GM18505 (cell line): ENCODE measurements around the gene DIAPH1.

Experiments
- ATAC-seq: cut with Tn5 transposase; IDR thresholded peaks from one replicate; pipeline ENCODE4 v1.9.1; 2021; ENCODE audit not compliant: unreplicated experiment
- POLR2A ChIP-seq: IDR thresholded peaks from 4 replicates; pipeline ENCODE4 v1.6.1; 2011; ENCODE audit warnings: borderline replicate concordance; ENCODE audit not compliant: insufficient read depth, insufficient read length; ENCODE audit errors: extremely low read depth

DIAPH1 gene

DNA sequence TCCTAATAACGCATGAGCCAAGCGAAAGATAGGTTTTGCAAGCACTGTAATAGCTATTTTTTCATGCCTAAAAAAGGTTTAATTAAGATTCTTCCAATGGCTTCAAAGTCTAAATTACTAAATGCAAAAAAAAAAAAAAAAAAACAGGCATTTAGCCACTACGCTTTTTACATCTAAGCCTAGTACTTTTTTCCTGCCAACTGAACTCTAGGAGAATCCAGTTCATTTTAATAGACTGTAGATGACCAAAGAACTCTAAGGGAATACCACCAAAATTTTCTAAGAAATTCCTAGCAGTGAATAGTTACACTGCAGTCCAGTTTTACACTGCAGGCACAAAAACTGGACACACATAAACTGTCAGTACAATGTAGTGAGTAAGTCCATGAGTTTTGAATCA, 9.8 kb downstream of the DIAPH1 start:
- ATAC-seq = no peak
- no peak for TF ChIP-seq POLR2A

DNA sequence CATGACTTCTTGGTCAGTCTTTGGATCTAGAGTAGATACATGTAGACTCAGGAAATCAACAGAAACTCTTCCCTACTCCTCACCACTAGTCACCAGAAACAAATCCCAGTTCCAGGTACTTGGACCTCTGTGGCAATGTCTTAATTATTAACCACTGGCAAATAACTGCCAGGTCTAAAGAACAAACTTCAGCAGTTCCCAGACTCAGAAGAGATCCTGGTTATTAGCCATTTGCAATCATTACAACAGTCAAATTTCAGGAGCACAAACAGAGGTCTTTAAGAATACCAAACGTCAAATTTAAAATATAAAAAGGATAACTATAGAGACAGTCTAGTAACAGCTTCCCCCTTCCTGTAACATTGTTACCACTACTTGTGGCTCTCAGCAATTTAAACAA, 10.2 kb downstream of the DIAPH1 start:
- no peak for ATAC-seq
- TF ChIP-seq POLR2A = no peak

DNA sequence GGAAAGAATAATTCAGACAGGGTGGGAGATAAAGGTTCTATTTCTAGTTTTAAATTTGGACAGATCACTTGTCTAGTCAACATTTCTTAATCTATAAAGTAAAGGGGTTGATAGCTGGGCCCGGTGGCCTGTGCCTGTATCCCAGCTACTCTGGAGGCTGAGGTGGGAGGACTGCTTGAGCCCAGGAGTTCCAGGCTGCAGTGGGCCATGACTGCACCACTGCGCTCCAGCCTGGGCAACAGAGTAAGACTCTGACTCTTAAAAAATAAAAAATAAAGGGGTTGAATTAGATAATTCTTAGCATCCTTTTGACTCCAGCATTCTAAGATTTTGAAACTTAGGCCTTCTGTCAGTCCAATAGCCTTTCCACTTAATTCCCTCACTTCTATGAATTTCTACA, 10.8 kb downstream of the DIAPH1 start:
- no peak for TF ChIP-seq POLR2A
- ATAC-seq = no peak

DNA sequence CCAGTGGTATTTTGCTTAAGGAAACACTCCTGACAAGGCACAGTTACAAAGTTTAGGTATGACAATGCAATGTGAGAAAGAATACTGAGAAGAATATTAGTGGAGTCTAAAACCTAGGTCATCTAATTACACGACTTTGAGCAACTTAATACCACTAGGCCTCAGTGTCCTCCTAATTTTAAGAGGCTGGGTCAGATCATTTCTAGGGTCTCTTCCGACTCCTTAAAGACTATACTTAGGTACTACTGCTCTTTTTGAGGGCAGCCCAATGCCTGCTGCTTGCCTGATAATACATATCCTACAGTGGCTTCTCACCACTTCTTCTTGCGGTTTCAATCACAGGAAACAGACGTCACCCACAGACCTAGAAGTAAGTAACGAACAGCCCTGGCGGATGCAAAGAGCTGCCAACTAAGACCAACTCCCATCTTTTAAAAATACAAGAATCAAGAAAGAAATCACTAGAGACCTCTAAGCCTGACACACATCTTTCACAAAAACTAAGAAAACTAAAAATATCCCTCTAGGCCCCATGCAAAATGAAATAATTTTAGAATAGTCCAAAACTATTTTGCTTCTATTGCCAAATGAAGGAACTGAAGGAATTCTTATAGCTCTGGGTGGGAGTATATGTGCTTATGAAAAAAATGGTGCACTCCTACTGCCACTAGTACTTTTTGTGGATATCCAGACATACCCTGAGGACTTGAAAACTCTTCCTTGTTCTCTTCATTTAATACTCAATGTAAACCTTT, 13.1 kb downstream of the DIAPH1 start:
- no peak for TF ChIP-seq POLR2A
- peak; percentile 94 for ATAC-seq

DNA sequence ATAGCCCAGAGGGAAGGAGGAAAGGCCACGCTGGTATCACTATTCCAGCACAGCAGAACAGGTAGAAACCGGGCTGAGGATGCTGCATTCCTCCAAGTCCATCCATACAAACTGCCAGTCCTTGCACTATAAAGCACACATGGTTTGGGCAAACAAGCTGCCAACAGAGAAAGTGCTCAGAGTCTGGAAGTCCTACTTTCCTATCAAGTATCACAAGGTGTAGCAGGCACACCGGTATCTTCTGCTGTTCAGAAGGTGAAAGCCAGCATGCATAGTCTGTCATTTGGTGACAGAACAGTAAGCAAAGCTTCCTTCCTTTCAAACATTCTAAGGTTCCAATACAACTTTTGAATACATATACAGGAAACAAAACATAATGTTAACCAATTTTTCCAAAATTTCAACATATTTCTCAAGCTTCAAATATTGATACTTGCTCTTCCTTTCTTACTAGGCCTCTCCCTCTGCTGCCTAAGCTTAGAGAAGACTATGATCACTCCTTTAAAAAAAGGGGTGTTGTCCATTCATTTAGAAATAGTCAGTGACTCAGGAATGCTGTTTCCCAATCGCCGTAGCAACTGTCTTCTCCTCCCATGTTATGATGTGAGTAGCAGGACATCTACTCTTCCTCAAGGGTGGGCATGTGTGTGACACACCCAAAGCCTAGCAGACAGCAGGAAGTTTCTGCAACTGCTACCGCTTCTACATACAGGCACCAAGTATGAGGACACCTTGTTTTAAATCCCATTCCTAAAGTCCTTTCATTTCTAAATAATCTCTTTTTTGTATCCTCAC, 14.7 kb downstream of the DIAPH1 start:
- no peak for TF ChIP-seq POLR2A
- ATAC-seq = no peak

DNA sequence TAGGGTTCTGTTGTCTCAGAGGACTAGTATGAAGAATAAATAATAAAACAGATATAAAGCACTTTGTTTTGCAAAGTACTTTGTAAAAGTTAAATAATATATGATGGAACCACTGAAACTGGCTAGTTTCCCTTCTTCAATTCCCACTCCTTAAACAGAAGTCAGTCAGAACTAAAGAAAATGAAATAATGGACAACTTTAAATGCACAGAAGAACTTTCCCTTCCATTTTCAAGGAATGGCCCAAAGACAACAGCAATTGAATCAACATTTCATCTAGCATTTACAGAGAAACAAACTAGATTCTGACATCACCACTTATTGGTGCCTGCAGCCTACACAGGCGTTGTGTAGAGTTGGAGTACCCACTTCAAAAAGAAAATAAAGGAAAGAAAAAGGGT, 16.2 kb downstream of the DIAPH1 start:
- TF ChIP-seq POLR2A = no peak
- ATAC-seq = no peak

DNA sequence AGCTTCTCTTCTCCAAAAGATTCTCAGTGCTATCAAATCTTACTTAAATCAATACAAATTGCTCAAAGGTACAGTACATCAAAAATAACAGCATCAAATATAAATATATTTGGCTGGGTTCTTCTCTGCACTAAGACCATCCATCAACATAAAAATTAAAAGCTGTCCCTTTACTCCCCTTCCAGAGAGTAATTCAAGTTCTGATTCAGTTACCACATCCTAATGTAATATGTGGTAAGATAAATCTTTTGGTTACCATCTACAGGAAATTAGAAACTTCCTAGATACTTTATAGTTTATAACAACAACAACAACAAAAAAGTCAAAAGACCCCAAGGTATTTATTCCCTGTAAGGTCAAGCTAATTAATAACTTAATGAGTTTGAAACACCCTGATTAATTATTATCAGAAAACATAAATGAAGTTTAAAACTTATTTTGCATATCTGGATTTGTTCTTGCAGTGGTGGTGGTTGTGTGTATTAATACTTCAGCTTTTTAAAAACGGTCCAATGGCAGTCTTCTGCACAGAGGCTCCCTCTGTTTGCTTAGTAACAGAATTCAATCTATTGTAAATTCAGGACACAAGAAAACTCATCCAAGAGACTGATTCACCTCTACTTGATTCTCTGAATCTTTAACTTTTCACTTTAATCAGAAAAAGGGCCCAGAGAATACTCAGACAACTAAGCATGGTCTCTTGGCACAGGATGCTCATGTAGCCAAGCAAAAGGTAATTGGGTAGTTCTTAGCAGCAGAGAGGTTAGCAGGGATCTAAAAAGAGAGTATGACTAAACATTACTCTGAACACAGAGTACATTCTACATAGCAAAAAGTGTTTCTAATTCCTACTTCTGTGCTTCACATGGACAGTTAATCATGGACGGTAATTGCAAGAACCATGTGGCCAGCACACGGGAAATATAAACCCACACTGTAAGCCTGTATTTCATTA, 20.1 kb downstream of the DIAPH1 start:
- TF ChIP-seq POLR2A = no peak
- ATAC-seq = peak; percentile 45

DNA sequence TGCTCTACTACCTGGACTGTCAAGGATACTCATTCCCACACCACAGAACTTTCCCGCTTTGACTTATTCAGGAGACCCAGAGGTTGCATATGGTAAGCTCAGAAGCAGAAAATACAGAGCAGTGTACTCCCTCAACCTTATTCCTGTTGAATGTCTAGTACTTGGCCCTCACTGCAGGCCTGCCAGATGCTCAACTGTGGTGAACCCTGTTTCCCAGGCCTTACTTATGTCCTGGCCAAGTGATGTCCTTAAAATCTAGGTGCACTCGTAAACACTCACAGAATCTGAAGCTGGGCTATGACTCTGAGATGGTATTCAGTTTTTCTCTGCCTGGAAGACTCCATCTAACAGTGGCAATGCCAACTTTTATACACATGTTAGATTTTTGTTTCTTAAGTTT, 21.0 kb downstream of the DIAPH1 start:
- no peak for TF ChIP-seq POLR2A
- ATAC-seq = no peak

DNA sequence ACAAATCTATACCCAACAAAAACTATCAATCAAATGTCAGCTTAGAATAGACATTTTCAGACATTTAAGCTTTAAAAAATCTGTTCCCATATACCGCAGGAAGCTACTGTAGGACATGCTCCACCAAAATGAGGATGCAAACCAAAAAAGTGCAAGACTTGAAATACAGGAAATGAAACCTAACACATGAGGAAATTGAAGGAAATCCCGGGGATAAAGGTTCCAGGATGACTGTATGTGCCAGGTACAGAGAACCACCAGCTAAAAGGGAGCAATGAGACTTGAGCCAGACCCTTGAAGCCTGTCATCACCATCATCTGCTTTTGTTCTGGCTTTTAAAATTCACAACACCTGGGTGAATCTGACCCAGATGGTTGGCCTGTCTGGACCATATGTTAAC, 21.4 kb downstream of the DIAPH1 start:
- TF ChIP-seq POLR2A = no peak

DNA sequence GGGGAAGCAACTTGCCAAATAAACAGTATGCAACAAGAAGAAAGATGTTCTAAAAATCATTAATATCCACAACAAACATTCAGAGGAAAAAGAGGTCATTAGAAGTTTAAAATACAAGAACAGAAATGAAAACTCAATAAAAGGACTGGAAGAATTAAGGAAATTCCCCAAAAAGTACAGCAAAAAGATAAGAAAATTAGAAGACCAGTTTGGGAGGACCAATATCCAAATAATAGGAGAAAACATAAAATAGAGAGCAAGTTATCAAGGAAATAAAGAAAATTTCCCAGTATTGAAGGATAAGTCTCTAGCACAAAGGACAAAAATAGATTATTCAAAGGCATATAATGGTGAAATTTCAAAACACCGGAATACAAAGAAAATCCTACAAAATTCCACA, 21.9 kb downstream of the DIAPH1 start:
- no peak for TF ChIP-seq POLR2A
- no peak for ATAC-seq

More for the DNA sequence above, 21.4 kb downstream of the DIAPH1 start:
- no peak for ATAC-seq

DNA sequence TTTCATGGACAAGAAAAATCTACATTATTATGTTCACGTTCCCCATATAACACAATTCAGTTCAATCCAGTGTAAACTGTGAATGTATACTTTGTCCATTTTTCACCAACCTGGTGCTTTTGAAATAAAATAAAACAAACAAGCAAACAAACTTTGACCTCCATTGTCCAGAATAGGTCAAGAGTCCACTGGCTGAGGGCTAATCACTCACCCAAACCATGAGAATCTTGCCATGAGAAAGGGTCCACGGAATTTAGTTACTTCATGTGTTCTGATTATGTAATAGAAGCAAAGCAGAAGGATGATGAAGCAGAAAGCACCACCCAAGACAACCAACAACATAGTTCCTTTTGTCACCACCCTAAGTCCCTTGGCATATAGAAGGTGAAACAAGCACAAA, 28.7 kb downstream of the DIAPH1 start:
- TF ChIP-seq POLR2A = no peak
- ATAC-seq = no peak

DNA sequence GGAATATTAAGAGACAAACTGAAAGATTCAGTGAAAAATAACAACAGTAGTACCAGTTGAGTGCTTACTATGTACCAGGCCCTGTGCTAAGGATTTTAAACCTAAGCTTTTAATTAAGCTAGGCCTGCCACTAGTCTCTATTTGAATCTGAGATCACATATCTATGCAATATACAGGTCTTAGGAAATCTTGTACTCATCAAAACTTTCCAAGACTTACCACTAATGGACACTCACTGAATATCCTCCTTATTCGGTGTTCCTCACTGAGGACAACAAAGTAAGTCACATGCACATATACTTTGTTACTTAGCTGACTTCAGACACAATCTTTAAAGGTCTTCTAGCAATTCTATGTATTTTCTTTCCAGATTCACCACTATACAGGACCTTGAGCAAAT, 32.6 kb downstream of the DIAPH1 start:
- ATAC-seq = no peak

DNA sequence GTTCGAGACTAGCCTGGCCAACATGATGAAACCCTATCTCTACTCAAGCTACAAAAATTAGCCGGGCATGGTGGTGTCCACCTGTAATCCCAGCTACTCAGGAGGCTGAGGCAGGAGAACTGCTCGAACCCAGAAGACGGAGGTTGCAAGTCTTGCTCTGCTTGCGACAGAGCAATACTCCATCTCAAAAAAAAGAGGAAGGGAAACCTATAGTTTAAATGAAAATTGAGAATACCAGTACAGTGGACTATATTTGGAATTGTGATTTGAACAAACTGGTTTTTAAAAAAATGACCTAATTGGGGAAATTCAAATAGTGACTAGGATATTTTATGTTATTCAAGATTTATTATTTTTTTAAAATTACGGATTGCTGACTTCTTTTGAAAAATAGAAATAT, 33.2 kb downstream of the DIAPH1 start:
- no peak for TF ChIP-seq POLR2A
- ATAC-seq = no peak

More for the DNA sequence above, 32.6 kb downstream of the DIAPH1 start:
- TF ChIP-seq POLR2A = no peak
